Measurements from ENCODE around the gene BPI. TPM values are rescaled to one million over a fixed set of nuclear protein-coding genes. Genes with fewer than 3 reads are reported as not detected.

BPI gene
- total RNA-seq, 1 experiment from 2014 or later, result not detected

DNA sequence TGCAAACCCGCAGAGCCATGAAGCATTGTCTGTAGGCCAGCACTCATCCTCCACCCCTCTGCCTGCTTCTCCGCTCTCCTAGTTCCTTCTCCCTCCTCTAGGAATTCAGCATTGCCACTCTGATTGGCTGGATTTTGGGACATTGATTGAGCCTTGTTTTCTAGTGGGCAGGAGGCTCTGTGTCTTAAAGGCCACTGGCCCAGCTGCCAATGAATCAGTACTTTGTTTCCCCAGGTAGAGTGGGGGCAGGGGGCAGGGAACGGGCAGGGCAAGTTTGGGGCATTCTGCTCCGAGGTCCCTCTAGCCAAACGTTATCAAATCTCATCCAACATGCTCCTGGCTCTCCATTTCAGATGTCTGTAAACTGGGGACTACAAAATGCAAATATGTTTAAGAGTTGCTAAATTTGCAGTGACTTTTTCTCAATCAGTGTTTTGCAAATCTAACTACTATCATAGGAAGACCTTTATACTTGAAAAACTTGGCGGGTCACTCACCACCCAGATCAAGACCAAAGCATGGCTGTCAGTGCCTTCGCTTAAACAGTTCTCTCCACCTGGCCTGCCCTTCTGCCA lies 10.4 kb upstream of the BPI start:
- no TSS peak for BruUV-seq (replicated peaks)
- H3K4me1 Mint-ChIP-seq (ENCODE audit: insufficient read depth, unreplicated experiment), result no peaks in the 10 kb centered on the region
- no peaks in the 10 kb centered on the region for H3K27me3 Mint-ChIP-seq (ENCODE audit: insufficient read depth, unreplicated experiment)
- ChIA-PET CTCF (no interaction called here), POLR2A (no interaction called here)
- TF ChIP-seq CTCF (IDR thresholded peaks at IDR 0.05; ENCODE audit: unreplicated experiment), result no peak
- H3K4me3 Mint-ChIP-seq (ENCODE audit: unreplicated experiment), result no peak overlapping the region
- H3K36me3 Mint-ChIP-seq (ENCODE audit: insufficient read depth, unreplicated experiment), result no peaks in the 10 kb centered on the region
- H3K27ac Mint-ChIP-seq (ENCODE audit: low read depth, unreplicated experiment), result no peak overlapping the region
- DNase-seq (ENCODE audit: unreplicated experiment), result no peak
- intact Hi-C loops (cut with micrococcal nuclease), result no loop called here
- H3K9me3 Mint-ChIP-seq (ENCODE audit: unreplicated experiment), result no peaks in the 10 kb centered on the region

- DNase-seq (ENCODE audit: unreplicated experiment), result no peak
- Mint-ChIP-seq H3K4me1 (ENCODE audit: insufficient read depth, unreplicated experiment) (no peaks in the 10 kb centered on the region), H3K4me3 (ENCODE audit: unreplicated experiment) (no peak overlapping the region), H3K36me3 (ENCODE audit: insufficient read depth, unreplicated experiment) (no peaks in the 10 kb centered on the region), H3K27ac (ENCODE audit: low read depth, unreplicated experiment) (no peak overlapping the region), H3K9me3 (ENCODE audit: unreplicated experiment) (no peaks in the 10 kb centered on the region), H3K27me3 (ENCODE audit: insufficient read depth, unreplicated experiment) (no peaks in the 10 kb centered on the region)
- intact Hi-C loops (cut with micrococcal nuclease), result no loop called here
- CTCF ChIA-PET, result interaction anchor here (1.2 kb wide), 1 partner anchor 730 kb away, joined by 3 read pairs; no protein-coding TSS in a partner anchor
- POLR2A ChIA-PET, result interaction anchor here (0.7 kb wide), 1 partner anchor 75 kb away, joined by 3 read pairs; no protein-coding TSS in a partner anchor
- BruUV-seq (replicated peaks), result no TSS peak
- TF ChIP-seq CTCF (IDR thresholded peaks at IDR 0.05; ENCODE audit: unreplicated experiment), result no peak
Measured at GRCh38 chr20:38294076-38294591, 9.8 kb upstream of the BPI start.

- no peak for DNase-seq (ENCODE audit: unreplicated experiment)
- Mint-ChIP-seq H3K36me3 (ENCODE audit: insufficient read depth, unreplicated experiment) (no peaks in the 10 kb centered on the region), H3K9me3 (ENCODE audit: unreplicated experiment) (no peaks in the 10 kb centered on the region), H3K4me3 (ENCODE audit: unreplicated experiment) (no peak overlapping the region), H3K4me1 (ENCODE audit: insufficient read depth, unreplicated experiment) (no peaks in the 10 kb centered on the region), H3K27ac (ENCODE audit: low read depth, unreplicated experiment) (no peak overlapping the region), H3K27me3 (ENCODE audit: insufficient read depth, unreplicated experiment) (peaks cover 6% of the 10 kb centered on the region)
- no peak for TF ChIP-seq CTCF (IDR thresholded peaks at IDR 0.05; ENCODE audit: unreplicated experiment)
- intact Hi-C loops (cut with micrococcal nuclease), result no loop called here
- POLR2A ChIA-PET, result interaction anchor here (0.7 kb wide), 1 partner anchor 337 kb away, joined by 4 read pairs; no protein-coding TSS in a partner anchor
- no TSS peak for BruUV-seq (replicated peaks)
- CTCF ChIA-PET, result no interaction called here
Measured at GRCh38 chr20:38295811-38296210, 8.1 kb upstream of the BPI start.

DNA sequence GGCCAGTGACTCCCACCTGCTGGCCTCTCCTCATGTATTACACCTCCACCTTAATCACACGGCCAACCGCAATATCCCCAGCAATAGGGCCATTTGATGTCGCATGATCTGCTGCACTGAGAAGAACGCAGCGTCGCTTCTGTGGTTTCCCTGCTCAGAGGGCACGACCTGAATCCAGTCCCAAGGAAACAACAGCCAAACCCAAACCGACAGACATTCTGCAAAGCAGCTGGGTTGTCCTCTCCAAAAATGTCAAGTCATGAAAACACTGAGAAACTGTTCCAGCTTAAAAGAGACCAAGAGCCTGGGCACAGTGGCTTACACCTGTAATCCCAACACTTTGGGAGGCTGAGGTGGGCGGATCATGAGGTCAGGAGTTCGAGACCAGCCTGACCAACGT lies 7.5 kb upstream of the BPI start:
- intact Hi-C loops (cut with micrococcal nuclease), result no loop called here
- ChIA-PET CTCF (no interaction called here), POLR2A (no interaction called here)
- no peaks in the 10 kb centered on the region for H3K36me3 Mint-ChIP-seq (ENCODE audit: insufficient read depth, unreplicated experiment)
- BruUV-seq (replicated peaks), result no TSS peak
- no peaks in the 10 kb centered on the region for H3K9me3 Mint-ChIP-seq (ENCODE audit: unreplicated experiment)
- no peaks in the 10 kb centered on the region for H3K4me1 Mint-ChIP-seq (ENCODE audit: insufficient read depth, unreplicated experiment)
- TF ChIP-seq CTCF (IDR thresholded peaks at IDR 0.05; ENCODE audit: unreplicated experiment), result no peak
- H3K4me3 Mint-ChIP-seq (ENCODE audit: unreplicated experiment), result no peak overlapping the region
- H3K27me3 Mint-ChIP-seq (ENCODE audit: insufficient read depth, unreplicated experiment), result peaks cover 12% of the 10 kb centered on the region
- DNase-seq (ENCODE audit: unreplicated experiment), result no peak
- no peak overlapping the region for H3K27ac Mint-ChIP-seq (ENCODE audit: low read depth, unreplicated experiment)
